Activated CD8-positive, alpha-beta T cell treated with anti-CD3 and anti-CD28 coated beads, Interleukin-2, amount 10 ng/mL, durations not matched to agents 7 days and 5 days (primary cell): Measurements from ENCODE around the gene SIGLEC8. TPM values are rescaled to one million over a fixed set of nuclear protein-coding genes. Genes with fewer than 3 reads are reported as not detected.
A peak's percentile ranks its signal among the peaks of the same experiment; 100 is the strongest.

Experiments
- ATAC-seq: fragments of 150-1000 bp; cut with Tn5 transposase; one replicate; pipeline ENCODE4 v1.10.0; 2021; ENCODE audit warnings: moderate library complexity
- CTCF ChIA-PET: fragments of 350-600 bp; sonication (Branson Sonifier 250); formaldehyde crosslinking; loops from one replicate; lab custom pipeline; 2021; ENCODE audit warnings: antibody characterized with exemption; lab: Charles Lee
- POLR2A ChIA-PET: fragments of 350-600 bp; sonication (Branson Sonifier 250); formaldehyde crosslinking; loops from one replicate; lab custom pipeline; 2021; ENCODE audit warnings: antibody characterized with exemption; lab: Charles Lee
- DNase-seq: peaks from one replicate; pipeline ENCODE4 v3.0.0-alpha.2; 2020
- H3K27ac Mint-ChIP-seq: one replicate; pipeline ENCODE4 v1.8.0; 2021; ENCODE audit warnings: mild to moderate bottlenecking, mixed read lengths
- H3K27me3 Mint-ChIP-seq: one replicate; pipeline ENCODE4 v1.8.0; 2021; ENCODE audit warnings: low read depth, mixed read lengths
- H3K36me3 Mint-ChIP-seq: one replicate; pipeline ENCODE4 v1.8.0; 2021; ENCODE audit warnings: low read depth, mixed read lengths
- H3K4me1 Mint-ChIP-seq: one replicate; pipeline ENCODE4 v1.8.0; 2021; ENCODE audit warnings: low read depth, mixed read lengths
- H3K4me3 Mint-ChIP-seq: one replicate; pipeline ENCODE4 v1.8.0; 2021; ENCODE audit warnings: mild to moderate bottlenecking, mixed read lengths
- H3K9me3 Mint-ChIP-seq: one replicate; pipeline ENCODE4 v1.8.0; 2022; ENCODE audit warnings: mixed read lengths; ENCODE audit not compliant: insufficient read depth
- total RNA-seq, 2 experiments: library from RNA; stranded (reverse); gene quantifications; one replicate each; pipeline ENCODE4 v1.2.3, GENCODE V29; 2021

SIGLEC8 gene
- total RNA-seq, 2 experiments from 2014 or later, result not detected

DNA sequence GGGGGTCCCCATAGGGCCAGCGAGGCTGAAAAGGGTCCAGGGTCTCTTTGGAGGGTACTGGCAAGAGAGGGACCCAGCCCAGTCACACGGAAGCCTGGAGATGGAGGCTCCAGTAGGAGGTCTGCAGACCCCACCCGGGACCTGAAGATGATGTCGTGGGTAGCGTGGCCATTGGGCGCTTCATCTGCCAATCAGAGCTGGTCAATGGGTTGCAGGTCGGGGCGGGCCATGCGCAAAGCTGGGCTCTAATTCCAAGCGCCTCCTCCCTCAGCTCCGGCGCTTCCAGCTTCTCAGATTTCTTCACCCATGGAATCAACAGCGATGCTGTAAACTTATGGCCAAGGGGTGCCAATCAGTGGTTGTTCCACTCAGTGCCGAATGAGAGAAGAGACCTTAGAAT is 32.4 kb upstream of the SIGLEC8 start:
- Mint-ChIP-seq H3K4me3 (no peak overlapping the region), H3K36me3 (peaks cover 2% of the 10 kb centered on the region), H3K27me3 (peaks cover 11% of the 10 kb centered on the region), H3K27ac (no peak overlapping the region), H3K9me3 (no peaks in the 10 kb centered on the region), H3K4me1 (peaks cover 6% of the 10 kb centered on the region)
- ChIA-PET POLR2A (no interaction called here), CTCF (interaction anchor here (1.4 kb wide), 1 partner anchor 166 kb away, joined by 3 read pairs; no protein-coding TSS in a partner anchor)
- no peak for DNase-seq
- ATAC-seq, result no peak

DNA sequence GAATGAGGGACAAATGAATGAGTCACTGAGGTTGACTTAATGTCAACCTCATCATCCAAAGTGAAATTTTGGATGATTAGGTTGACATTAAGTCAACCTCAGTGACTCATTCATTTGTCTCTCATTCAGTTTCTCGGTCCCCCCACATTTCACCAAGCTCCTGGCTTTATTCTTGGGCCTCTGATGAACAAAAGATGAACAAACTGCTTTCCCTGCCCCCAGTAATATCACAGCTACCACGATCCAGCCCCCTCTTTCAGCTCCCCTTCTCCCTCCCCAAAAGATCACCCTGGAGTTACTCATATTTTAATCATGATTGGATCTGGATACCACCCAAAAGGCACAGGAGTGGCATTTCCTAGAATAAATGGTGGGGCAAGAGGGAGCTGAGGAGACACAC is 30.9 kb upstream of the SIGLEC8 start:
- DNase-seq, result no peak
- H3K27ac Mint-ChIP-seq, result no peak overlapping the region

DNA sequence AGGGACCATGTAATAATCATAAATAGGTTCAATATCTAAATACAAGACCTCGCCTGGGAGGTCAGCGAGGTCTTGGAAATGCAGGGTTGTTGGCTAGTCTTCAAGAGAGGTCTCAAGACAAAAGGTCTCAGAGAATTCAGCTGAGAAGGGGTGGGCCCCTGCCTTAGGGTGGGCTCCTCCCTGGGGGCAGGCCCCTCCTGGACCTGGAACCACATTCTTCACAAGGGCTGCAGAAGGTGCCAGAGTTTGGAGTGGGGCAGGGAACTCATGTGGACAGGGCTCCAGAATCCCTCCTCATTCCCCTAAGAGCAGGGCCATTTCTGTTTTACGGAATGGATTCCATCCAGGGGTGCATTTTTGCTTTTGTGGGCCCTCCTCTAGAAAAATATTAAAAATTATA is 30.2 kb upstream of the SIGLEC8 start:
- H3K27ac Mint-ChIP-seq, result no peak overlapping the region
- ATAC-seq (no peak), DNase-seq (no peak)
- no peak overlapping the region for H3K4me3 Mint-ChIP-seq
- CTCF ChIA-PET, result interaction anchor here (1.2 to 4.6 kb wide), 2 partner anchors 15 to 27 kb away, joined by 4 to 21 read pairs; no protein-coding TSS in a partner anchor
- H3K27me3 Mint-ChIP-seq, result peaks cover 11% of the 10 kb centered on the region
- H3K9me3 Mint-ChIP-seq, result no peaks in the 10 kb centered on the region
- H3K4me1 Mint-ChIP-seq, result peaks cover 5% of the 10 kb centered on the region
- POLR2A ChIA-PET, result no interaction called here
- peaks cover 2% of the 10 kb centered on the region for H3K36me3 Mint-ChIP-seq

More for the DNA sequence above, 30.9 kb upstream of the SIGLEC8 start:
- Mint-ChIP-seq H3K4me3 (no peak overlapping the region), H3K4me1 (peaks cover 6% of the 10 kb centered on the region), H3K9me3 (no peaks in the 10 kb centered on the region), H3K27me3 (peaks cover 16% of the 10 kb centered on the region), H3K36me3 (peaks cover 2% of the 10 kb centered on the region)
- ATAC-seq, result no peak
- ChIA-PET CTCF (interaction anchor here (1.2 to 4.6 kb wide), 2 partner anchors 16 to 26 kb away, joined by 4 to 21 read pairs; no protein-coding TSS in a partner anchor), POLR2A (no interaction called here)

DNA sequence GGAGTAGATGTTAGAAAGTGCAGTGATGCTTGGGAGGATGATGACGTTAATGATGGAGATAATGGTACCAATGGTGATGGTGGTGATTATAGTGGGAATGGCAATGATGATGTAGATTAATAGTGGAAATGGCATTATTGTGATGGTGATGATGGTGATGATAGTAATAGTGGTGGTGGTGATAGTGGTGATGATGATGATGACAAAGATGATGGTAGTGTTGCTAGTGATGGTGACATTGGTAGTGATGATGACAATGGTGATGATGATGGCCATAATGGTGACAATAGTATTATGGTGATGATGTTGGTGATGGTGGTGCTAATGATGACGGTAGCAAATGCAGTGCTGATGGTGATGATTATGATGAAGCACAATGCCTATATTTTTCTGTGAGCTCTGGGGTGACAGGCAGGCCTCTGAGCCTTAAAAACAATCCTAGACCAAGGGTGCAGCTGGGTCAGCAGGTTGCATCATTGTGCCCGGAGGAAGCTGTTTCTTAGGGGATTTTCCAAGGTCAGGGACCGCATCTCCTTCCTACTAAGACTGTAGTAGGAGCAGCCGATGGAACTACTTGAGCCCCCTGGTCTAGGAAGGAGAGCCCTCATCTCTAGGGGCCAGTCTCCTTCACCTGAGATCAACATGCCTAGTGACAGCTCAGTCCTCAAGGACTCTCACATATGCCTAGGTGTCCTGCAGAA is 27.9 kb upstream of the SIGLEC8 start:
- ChIA-PET POLR2A (no interaction called here), CTCF (interaction anchor here (1.4 to 4.6 kb wide), 2 partner anchors 13 to 28 kb away, joined by 5 to 21 read pairs; no protein-coding TSS in a partner anchor)
- DNase-seq (no peak), ATAC-seq (no peak)
- Mint-ChIP-seq H3K9me3 (no peaks in the 10 kb centered on the region), H3K27me3 (peaks cover 7% of the 10 kb centered on the region), H3K4me3 (no peak overlapping the region), H3K4me1 (peaks cover 2% of the 10 kb centered on the region), H3K36me3 (peaks cover under 1% of the 10 kb centered on the region), H3K27ac (no peak overlapping the region)

DNA sequence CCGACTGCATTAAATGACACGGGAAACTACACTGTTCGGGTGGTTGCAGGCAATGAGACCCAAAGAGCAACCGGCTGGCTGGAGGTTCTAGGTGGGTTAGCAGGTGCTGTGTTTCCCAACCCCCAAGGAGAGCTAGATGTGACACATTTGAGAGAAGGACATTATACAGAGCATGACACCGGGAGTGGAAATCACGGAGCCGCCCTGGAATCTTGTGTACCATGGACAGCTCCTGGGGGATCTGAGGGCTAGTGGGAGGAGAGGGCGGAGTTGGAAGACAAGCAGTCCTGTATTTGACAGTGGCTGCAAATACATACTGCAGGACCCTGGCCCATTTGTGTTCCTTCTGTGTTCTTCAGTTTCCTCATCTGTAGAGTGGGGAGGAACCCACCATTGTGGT is 22.3 kb upstream of the SIGLEC8 start:
- peaks cover 12% of the 10 kb centered on the region for H3K27me3 Mint-ChIP-seq
- no peaks in the 10 kb centered on the region for H3K36me3 Mint-ChIP-seq
- ATAC-seq, result no peak
- H3K4me1 Mint-ChIP-seq, result no peaks in the 10 kb centered on the region
- CTCF ChIA-PET, result no interaction called here
- H3K9me3 Mint-ChIP-seq, result no peaks in the 10 kb centered on the region
- POLR2A ChIA-PET, result interaction anchor here (0.6 kb wide), 1 partner anchor 31 kb away, joined by 4 read pairs; no protein-coding TSS in a partner anchor
- no peak overlapping the region for H3K4me3 Mint-ChIP-seq
- DNase-seq, result no peak
- H3K27ac Mint-ChIP-seq, result no peak overlapping the region

DNA sequence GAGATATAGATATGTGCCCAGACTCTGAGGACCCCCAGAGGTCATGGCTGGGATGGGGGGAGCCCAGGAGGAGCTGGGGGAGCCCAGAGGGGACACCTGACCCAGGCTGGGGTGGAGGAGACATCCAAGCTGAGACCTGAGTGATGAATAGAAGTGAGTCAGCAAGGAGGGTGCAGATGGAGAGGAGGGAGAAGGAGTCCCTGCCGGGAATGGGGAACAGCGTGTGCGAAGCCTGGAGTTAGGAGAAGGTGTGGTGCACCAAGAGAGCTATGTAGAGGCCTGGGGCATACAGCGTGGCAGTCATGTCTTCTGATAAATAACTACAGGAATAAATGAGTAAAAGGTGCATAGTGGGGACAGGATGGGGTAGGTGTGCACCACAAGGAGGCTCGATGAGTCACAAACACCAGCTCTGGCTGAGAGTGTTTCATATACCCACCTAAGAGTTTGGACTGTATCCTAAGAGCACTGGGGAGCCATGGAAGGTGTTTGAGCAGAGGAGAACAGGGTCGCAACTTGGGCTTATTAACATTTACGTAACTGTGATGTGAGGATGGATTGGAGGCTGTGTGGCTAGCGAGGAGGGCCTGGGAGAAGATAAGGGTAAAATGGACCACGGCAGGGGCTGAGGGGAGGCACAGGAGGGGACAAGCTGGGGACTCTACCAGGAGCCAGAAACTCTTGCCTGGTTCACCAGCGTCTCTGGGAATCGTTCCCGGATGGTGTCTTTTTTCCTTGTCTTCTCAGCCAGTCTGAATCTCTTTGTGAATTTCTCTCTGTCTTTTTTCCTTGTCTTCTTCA is 21.5 kb upstream of the SIGLEC8 start:
- H3K4me3 Mint-ChIP-seq, result no peak overlapping the region
- CTCF ChIA-PET, result no interaction called here

DNA sequence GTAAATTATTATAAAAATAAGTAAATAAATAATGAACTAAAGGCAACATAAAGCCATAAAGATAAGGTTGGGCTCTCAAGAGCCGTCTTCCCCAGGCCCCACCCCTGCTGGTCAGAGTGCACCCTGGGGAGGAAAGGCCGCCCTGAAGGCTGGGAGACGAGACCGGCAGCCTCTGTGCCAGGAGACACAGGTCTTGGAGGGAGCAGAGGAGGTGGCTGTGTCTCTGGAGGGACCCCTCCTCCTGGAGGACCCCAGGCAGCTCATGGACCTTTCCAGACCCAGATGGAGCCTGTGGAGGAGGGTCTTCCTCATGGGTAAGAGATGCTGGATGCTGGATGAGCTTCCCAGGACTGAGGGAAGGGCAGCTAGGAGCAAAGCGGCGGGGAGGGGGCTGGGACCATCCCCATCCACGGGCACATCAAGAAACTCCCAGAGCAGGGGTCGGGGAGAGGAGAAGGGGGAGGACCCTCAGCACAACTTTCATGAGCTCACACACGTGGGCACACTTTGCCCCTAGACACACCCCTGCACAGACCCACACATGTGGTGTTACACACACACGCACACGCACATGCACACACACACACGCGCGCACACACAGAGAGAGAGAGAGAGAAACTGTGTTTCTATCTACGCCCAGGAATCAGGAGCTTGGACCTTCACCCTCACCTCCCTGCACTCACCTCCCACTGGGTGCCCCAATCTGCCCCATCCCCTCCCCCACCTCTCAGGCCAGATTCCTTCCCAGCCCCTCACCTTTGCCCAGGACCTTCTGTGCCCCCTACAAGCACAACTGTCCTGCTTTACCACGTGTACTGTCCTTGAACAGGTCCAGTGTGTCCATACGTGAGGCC is 20.4 kb upstream of the SIGLEC8 start, which contains the start of gene CEACAM18:
TSS of gene CEACAM18 (plus strand) at position 159 of the 854 bp plus-strand sequence.
- Mint-ChIP-seq H3K4me1 (no peaks in the 10 kb centered on the region), H3K27me3 (peaks cover 9% of the 10 kb centered on the region), H3K27ac (no peak within 1 kb of the TSS), H3K4me3 (no peak within 1 kb of the TSS), H3K36me3 (no peaks in the 10 kb centered on the region), H3K9me3 (no peaks in the 10 kb centered on the region)
- DNase-seq, result no peak
- CTCF ChIA-PET, result no interaction called here
- ATAC-seq, result no peak
- POLR2A ChIA-PET, result no interaction called here

More for the DNA sequence above, 21.5 kb upstream of the SIGLEC8 start:
- no peaks in the 10 kb centered on the region for H3K4me1 Mint-ChIP-seq
- no peak overlapping the region for H3K27ac Mint-ChIP-seq
- ATAC-seq (no peak), DNase-seq (no peak)
- POLR2A ChIA-PET, result no interaction called here
- no peaks in the 10 kb centered on the region for H3K9me3 Mint-ChIP-seq
- peaks cover 9% of the 10 kb centered on the region for H3K27me3 Mint-ChIP-seq
- H3K36me3 Mint-ChIP-seq, result no peaks in the 10 kb centered on the region

DNA sequence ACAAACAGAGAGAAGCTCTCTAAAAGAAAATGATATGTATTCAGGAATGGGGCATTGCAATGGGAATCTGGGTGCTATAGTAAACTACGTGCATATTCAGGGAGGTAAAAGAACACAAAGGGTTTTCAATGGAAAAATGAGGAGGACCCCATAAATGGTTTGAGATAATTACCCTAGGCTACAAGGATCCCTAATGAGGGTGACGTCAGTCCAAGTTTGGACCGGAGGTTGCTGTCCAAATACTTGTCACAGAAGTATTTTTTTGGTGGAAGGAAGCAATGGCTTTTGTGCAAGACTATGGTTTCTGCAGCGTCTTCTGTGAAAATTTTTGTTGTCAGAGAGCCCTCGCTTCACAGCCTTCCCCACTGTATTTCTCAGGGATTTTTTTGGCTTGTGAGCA is 19.1 kb upstream of the SIGLEC8 start:
- H3K9me3 Mint-ChIP-seq, result no peaks in the 10 kb centered on the region
- no peak for ATAC-seq
- no peak overlapping the region for H3K27ac Mint-ChIP-seq
- H3K4me3 Mint-ChIP-seq, result no peak overlapping the region
- peaks cover 11% of the 10 kb centered on the region for H3K27me3 Mint-ChIP-seq
- DNase-seq, result no peak
- ChIA-PET CTCF (interaction anchor here (0.7 kb wide), 1 partner anchor 285 kb away, joined by 3 read pairs; no protein-coding TSS in a partner anchor), POLR2A (no interaction called here)
- H3K4me1 Mint-ChIP-seq, result peaks cover 4% of the 10 kb centered on the region
- no peaks in the 10 kb centered on the region for H3K36me3 Mint-ChIP-seq

DNA sequence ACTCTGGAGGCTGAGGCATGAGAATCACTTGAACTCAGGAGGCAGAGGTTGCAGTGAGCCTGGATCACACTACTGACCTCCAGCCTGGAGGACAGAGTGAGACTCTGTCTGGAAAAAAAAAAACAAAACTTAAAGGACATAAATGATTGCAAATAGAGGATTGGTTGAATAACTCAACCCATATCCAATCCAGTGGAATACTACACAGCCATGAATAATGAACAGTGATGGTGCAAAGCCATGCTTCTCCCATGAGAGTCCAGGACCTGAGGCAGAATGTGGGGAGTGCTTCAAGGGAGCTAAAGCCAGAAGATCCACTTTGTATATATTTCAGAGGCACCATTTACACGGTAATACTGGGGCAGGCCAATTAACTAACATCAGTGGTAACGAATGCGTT is 17.9 kb upstream of the SIGLEC8 start:
- Mint-ChIP-seq H3K27me3 (peaks cover 11% of the 10 kb centered on the region), H3K36me3 (no peaks in the 10 kb centered on the region), H3K27ac (no peak overlapping the region), H3K9me3 (no peaks in the 10 kb centered on the region), H3K4me1 (peaks cover 4% of the 10 kb centered on the region), H3K4me3 (no peak overlapping the region)
- ChIA-PET CTCF (interaction anchor here (5.0 kb wide), 1 partner anchor 39 kb away, joined by 53 read pairs; no protein-coding TSS in a partner anchor), POLR2A (no interaction called here)
- DNase-seq (no peak), ATAC-seq (no peak)

DNA sequence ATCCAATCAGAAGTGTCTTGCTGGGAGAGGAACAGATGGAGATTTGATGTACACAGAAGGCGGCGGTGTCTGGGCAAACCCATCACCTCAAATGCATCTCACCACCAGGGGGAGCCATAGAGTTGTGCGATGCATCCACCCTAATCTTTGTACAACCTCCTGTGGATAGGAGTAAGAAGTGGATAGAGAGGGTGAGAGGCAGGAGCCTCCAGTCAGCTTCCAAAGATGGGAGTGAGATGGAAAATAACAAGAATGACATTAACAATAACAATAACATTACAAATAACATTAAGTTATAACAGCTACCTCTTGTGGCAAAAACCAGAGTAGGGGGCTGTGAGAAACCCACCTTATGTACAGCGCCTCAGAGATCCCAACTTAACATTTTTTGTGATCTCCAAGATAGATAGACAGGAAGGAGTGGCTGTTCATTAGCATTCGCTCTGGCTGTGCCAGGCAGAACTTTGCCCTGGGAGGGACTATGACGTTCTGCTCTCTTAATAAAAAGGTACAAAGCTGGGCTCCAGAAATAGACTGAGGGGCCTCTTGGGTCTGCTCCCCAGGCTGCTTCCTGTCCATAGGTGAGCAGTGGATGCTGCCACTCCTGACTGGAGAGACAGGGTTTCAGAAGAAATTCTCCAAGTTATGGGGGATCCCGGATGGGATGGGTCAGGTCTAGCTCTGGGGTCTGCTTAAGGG is 14.9 kb upstream of the SIGLEC8 start:
- H3K4me1 Mint-ChIP-seq, result peaks cover 10% of the 10 kb centered on the region
- POLR2A ChIA-PET, result no interaction called here
- no peak overlapping the region for H3K4me3 Mint-ChIP-seq
- DNase-seq (peak; percentile 89), ATAC-seq (peak; percentile 79)
- CTCF ChIA-PET, result interaction anchor here (0.6 to 5.0 kb wide), 28 partner anchors 12 to 220 kb away, joined by 3 to 53 read pairs (median 4); partner anchors contain the start of genes ETFB and SIGLEC5
- H3K27ac Mint-ChIP-seq, result no peak overlapping the region
- H3K36me3 Mint-ChIP-seq, result no peaks in the 10 kb centered on the region
- H3K9me3 Mint-ChIP-seq, result no peaks in the 10 kb centered on the region
- peaks cover 14% of the 10 kb centered on the region for H3K27me3 Mint-ChIP-seq
